ENCODE measurements around the gene EFNA4. TPM values are rescaled to one million over a fixed set of nuclear protein-coding genes. Genes with fewer than 3 reads are reported as not detected.
A peak's percentile ranks its signal among the peaks of the same experiment; 100 is the strongest.

EFNA4 gene
- total and polyA plus RNA-seq, 9 of the 15 experiments (the other 6 are each of a cell fraction or from before 2014, with no cell fraction given) = 0.68 to 7.4 (median 6.1) TPM

- TF ChIP-seq, protein P1, sequence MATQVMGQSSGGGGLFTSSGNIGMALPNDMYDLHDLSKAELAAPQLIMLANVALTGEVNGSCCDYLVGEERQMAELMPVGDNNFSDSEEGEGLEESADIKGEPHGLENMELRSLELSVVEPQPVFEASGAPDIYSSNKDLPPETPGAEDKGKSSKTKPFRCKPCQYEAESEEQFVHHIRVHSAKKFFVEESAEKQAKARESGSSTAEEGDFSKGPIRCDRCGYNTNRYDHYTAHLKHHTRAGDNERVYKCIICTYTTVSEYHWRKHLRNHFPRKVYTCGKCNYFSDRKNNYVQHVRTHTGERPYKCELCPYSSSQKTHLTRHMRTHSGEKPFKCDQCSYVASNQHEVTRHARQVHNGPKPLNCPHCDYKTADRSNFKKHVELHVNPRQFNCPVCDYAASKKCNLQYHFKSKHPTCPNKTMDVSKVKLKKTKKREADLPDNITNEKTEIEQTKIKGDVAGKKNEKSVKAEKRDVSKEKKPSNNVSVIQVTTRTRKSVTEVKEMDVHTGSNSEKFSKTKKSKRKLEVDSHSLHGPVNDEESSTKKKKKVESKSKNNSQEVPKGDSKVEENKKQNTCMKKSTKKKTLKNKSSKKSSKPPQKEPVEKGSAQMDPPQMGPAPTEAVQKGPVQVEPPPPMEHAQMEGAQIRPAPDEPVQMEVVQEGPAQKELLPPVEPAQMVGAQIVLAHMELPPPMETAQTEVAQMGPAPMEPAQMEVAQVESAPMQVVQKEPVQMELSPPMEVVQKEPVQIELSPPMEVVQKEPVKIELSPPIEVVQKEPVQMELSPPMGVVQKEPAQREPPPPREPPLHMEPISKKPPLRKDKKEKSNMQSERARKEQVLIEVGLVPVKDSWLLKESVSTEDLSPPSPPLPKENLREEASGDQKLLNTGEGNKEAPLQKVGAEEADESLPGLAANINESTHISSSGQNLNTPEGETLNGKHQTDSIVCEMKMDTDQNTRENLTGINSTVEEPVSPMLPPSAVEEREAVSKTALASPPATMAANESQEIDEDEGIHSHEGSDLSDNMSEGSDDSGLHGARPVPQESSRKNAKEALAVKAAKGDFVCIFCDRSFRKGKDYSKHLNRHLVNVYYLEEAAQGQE (IDR thresholded peaks at IDR 0.05; ENCODE audit: borderline replicate concordance) = peak; percentile 91
- TF ChIP-seq, protein P1 (CRISPR knock-in tag; IDR thresholded peaks at IDR 0.05; ENCODE audit: low read depth) = peak; percentile 33; the same call in 1 of the 2 replicates
- TF ChIP-seq, protein P2, sequence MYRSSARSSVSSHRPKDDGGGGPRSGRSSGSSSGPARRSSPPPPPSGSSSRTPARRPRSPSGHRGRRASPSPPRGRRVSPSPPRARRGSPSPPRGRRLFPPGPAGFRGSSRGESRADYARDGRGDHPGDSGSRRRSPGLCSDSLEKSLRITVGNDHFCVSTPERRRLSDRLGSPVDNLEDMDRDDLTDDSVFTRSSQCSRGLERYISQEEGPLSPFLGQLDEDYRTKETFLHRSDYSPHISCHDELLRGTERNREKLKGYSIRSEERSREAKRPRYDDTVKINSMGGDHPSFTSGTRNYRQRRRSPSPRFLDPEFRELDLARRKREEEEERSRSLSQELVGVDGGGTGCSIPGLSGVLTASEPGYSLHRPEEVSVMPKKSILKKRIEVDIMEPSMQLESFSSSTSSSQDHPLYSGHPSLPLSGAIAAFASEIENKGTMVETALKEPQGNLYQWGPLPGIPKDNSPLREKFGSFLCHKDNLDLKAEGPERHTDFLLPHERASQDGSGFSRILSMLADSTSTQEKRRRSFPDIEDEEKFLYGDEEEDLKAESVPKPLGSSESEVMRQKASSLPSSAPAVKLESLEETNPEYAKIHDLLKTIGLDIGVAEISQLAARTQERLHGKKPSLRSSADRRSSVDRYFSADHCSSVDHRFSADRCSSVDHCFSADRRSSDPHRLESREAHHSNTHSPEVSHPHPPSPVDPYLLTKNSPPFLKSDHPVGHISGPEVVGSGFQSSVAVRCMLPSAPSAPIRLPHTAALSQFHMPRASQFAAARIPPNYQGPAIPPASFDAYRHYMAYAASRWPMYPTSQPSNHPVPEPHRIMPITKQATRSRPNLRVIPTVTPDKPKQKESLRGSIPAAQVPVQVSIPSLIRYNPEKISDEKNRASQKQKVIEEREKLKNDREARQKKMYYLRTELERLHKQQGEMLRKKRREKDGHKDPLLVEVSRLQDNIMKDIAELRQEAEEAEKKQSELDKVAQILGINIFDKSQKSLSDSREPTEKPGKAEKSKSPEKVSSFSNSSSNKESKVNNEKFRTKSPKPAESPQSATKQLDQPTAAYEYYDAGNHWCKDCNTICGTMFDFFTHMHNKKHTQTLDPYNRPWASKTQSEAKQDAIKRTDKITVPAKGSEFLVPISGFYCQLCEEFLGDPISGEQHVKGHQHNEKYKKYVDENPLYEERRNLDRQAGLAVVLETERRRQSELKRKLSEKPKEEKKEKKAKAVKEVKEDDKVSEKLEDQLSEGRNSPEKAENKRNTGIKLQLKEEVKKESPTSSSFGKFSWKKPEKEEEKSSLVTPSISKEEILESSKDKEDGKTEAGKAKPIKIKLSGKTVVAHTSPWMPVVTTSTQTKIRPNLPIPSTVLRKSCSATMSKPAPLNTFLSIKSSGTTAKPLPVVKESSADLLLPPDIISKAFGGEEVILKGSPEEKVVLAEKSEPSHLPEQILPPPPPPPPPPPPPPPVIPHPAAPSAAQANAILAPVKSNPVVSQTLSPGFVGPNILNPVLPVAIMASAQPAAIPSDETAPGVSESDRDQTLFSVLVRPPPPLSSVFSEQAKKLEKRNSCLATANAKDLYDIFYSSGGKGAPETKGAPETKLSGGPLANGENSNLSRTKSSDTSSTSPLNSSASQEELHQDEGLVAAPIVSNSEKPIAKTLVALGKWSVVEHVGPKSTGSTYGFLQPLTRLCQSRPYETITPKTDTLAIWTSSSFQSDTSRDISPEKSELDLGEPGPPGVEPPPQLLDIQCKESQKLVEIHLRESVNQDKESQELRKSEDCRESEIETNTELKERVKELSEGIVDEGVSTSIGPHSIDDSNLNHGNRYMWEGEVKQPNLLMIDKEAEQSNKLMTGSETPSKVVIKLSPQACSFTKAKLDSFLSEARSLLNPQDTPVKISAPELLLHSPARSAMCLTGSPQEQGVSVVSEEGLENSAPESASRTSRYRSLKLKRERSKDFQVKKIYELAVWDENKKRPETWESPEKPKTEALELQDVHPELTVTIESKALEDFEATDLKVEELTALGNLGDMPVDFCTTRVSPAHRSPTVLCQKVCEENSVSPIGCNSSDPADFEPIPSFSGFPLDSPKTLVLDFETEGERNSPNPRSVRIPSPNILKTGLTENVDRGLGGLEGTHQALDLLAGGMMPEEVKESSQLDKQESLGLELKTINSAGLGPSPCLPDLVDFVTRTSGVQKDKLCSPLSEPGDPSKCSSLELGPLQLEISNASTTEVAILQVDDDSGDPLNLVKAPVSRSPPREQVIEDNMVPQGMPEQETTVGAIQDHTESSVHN (IDR thresholded peaks at IDR 0.05; ENCODE audit: borderline replicate concordance in 1 of 2, low read depth in 1 of 2) = no peak
- TF ChIP-seq ETS2 (tag; IDR thresholded peaks at IDR 0.05; ENCODE audit: borderline replicate concordance, poor library complexity, severe bottlenecking) = no peak
These were observed 46.2 kb upstream of the EFNA4 start (continued) for GRCh38 chr1:155017041-155017945.

All from K562 (cell line).